Right lobe of liver (tissue), 4 donors: ENCODE data around the gene CRISPLD2.
"Not testable (repeated sequence)": the region's sequence is repeated elsewhere in the genome, so short reads cannot be mapped to it uniquely, and the experiment has no call there.

Source experiments
- CTCF ChIP-seq, 4 donors: fragments of 200-600 bp in 3 of 4; fragments of 450-650 bp in 1 of 4; IDR thresholded peaks; one replicate each; pipeline versions ENCODE4 v1.5.1 to v1.8.0; 2016 to 2022; ENCODE audit warnings: antibody characterized with exemption in 4 of 4, mild to moderate bottlenecking in 2 of 4
- POLR2A ChIP-seq: fragments of 450-650 bp; IDR thresholded peaks from one replicate; pipeline ENCODE4 v1.6.1; 2017; ENCODE audit warnings: antibody characterized with exemption, mild to moderate bottlenecking
- donor health status: DM: no; HTN: no; CAD: no.
- donor health status: DM: no; HTN: no; CAD: no.
- donor health status: DM: no; HTN: yes; CAD: no.

GRCh38 chr16:84856811-84857210 lies 37.0 kb downstream of the CRISPLD2 start:
- not testable (repeated sequence) for TF ChIP-seq CTCF (IDR thresholded peaks at IDR 0.05); POLR2A
